Measurements from ENCODE around the gene CLASP1.

- TF ChIP-seq CTCF (IDR thresholded peaks at IDR 0.05) (no peak), EP300 (IDR thresholded peaks at IDR 0.05; ENCODE audit: low read depth) (no peak), POLR2A (IDR thresholded peaks at IDR 0.05) (no peak)
Measured at GRCh38 chr2:121529439-121530211, 119.6 kb downstream of the CLASP1 start.
